ENCODE measurements around the gene GGT5.

DNA sequence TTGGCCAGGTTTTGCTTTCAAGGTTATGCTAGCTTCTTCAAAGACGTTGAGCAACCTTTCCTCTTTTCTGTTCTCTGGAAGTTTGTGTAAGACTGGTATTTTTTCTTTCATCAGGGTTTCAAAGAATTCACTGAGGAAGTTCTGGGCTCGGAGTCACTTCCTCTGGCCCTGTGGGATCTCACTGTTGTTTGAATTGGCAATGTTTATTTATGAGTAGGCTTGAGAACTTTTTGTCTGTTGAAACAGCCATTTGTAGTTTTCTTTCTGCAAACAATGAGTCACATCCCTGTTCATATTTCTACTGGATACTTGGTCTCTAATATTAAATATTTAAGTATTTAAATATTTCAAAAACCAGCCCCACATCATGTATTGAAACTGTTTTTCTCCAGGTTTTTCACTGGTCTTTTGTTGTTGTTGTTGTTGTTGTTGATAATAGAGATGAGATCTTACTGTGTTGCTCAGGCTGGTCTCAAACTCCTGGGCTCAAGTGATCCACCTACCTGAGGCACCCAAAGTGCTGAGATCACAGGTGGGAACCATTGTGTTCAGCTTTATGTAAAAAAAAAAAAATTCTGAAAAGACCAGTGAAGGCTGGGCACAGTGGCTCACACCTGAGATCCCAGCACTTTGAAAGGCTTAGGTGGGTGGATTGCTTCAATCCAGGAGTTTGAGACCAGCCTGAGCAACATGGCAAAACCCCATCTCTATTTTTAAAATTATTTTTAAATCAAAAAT, 36.7 kb downstream of the GGT5 start:
- no peak for TF ChIP-seq POLR2A (IDR thresholded peaks at IDR 0.05)
- TF ChIP-seq, protein P1, sequence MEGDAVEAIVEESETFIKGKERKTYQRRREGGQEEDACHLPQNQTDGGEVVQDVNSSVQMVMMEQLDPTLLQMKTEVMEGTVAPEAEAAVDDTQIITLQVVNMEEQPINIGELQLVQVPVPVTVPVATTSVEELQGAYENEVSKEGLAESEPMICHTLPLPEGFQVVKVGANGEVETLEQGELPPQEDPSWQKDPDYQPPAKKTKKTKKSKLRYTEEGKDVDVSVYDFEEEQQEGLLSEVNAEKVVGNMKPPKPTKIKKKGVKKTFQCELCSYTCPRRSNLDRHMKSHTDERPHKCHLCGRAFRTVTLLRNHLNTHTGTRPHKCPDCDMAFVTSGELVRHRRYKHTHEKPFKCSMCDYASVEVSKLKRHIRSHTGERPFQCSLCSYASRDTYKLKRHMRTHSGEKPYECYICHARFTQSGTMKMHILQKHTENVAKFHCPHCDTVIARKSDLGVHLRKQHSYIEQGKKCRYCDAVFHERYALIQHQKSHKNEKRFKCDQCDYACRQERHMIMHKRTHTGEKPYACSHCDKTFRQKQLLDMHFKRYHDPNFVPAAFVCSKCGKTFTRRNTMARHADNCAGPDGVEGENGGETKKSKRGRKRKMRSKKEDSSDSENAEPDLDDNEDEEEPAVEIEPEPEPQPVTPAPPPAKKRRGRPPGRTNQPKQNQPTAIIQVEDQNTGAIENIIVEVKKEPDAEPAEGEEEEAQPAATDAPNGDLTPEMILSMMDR (IDR thresholded peaks at IDR 0.05), result no peak
